Stomach (tissue), 9 donors: ENCODE measurements around the gene LRMDA. TPM values are rescaled to one million over a fixed set of nuclear protein-coding genes. Genes with fewer than 3 reads are reported as not detected.

Experiments
- DNase-seq, 2 donors: peaks; one replicate each; pipeline versions ENCODE4 v3.0.0 to v3.0.0-alpha.2; 2013 to 2019
- H3K27ac ChIP-seq, 5 donors: fragments of 200-600 bp in 4 of 5; sonication (generic) in 4 of 5; one replicate each; pipeline ENCODE4 v1.5.1; 2013 to 2019; ENCODE audit warnings: mild to moderate bottlenecking in 1 of 5, moderate library complexity in 1 of 5
- H3K27me3 ChIP-seq, 3 donors: fragments of 200-600 bp; sonication (generic); one replicate each; pipeline ENCODE4 v1.5.1; 2017 to 2019; ENCODE audit warnings: mixed run types in 1 of 3
- H3K36me3 ChIP-seq, 4 donors: fragments of 200-600 bp; sonication (generic); 1 replicate in 3 of 4; 2 replicates in 1 of 4; pipeline ENCODE4 v1.5.1; 2016 to 2019
- H3K4me1 ChIP-seq, 4 donors: fragments of 200-600 bp; sonication (generic); one replicate each; pipeline ENCODE4 v1.5.1; 2016 to 2019
- H3K4me3 ChIP-seq, 4 donors: fragments of 200-600 bp; sonication (generic) in 3 of 4; one replicate each; pipeline ENCODE4 v1.5.1; 2016 to 2019; ENCODE audit warnings: mild to moderate bottlenecking in 1 of 4
- H3K9me3 ChIP-seq, 4 donors: fragments of 200-600 bp; sonication (generic); one replicate each; pipeline ENCODE4 v1.5.1; 2016 to 2019
- EP300 ChIP-seq: sonication (generic); formaldehyde crosslinking; IDR thresholded peaks from one replicate; pipeline ENCODE4 v1.6.1; 2017; ENCODE audit warnings: antibody characterized with exemption
- POLR2A ChIP-seq, 4 donors: fragments of 450-650 bp; IDR thresholded peaks; one replicate each; pipeline ENCODE4 v1.6.1; 2016; ENCODE audit warnings: antibody characterized with exemption in 4 of 4, control low read depth in 2 of 4, mild to moderate bottlenecking in 1 of 4, moderate library complexity in 1 of 4
- POLR2AphosphoS5 ChIP-seq, 3 donors: sonication (generic); formaldehyde crosslinking; IDR thresholded peaks; one replicate each; pipeline ENCODE4 v1.6.1; 2016; ENCODE audit warnings: antibody characterized with exemption in 3 of 3
- WGBS, 5 donors: extraction: QIAGEN DNeasy Blood & Tissue Kit in 3 of 5; methylation state at CpG; one replicate each; pipeline versions ENCODE4 v1.1.5 to v1.1.7; 2013 to 2018; 5-methylcytosine and 5-hydroxymethylcytosine counted together
- intact Hi-C: fragments of 100-400 bp; cut with DNase I; formaldehyde crosslinking; loops from one replicate; pipeline ENCODE4 v1.15.1; 2023; ENCODE audit warnings: low total_unique reads
- polyA plus RNA-seq, 3 donors: library from polyadenylated mRNA; stranded (reverse); fragments of 200-250 nt; gene quantifications; one replicate each; pipeline ENCODE4 v1.2.3, GENCODE V29; 2013
- total RNA-seq, 5 donors: library from RNA; depleted of rRNA; stranded (reverse); fragments of >200 nt; gene quantifications; one replicate each; pipeline versions ENCODE4 v1.1.0 to v1.2.3, GENCODE V29; 2014 to 2016
- TF ChIP-seq, protein P1 (sequence below), 7 experiments: fragments of 450-650 bp in 4 of 7; fragments of 200-600 bp in 3 of 7; sonication (generic) in 3 of 7; IDR thresholded peaks; one replicate each; pipeline ENCODE4 v1.5.1; 2016 to 2019; ENCODE audit warnings: antibody characterized with exemption in 7 of 7, control low read depth in 2 of 7, mild to moderate bottlenecking in 1 of 7
- donor health status: healthy with polysubstance abuse.
- donor health status: Bipolar disorder and iron deficiency.
- donor health status: healthy.

LRMDA gene
- total and polyA plus RNA-seq, 8 donors: 1.3 to 30.2 (median 13.6) TPM; not detected in 1

DNA sequence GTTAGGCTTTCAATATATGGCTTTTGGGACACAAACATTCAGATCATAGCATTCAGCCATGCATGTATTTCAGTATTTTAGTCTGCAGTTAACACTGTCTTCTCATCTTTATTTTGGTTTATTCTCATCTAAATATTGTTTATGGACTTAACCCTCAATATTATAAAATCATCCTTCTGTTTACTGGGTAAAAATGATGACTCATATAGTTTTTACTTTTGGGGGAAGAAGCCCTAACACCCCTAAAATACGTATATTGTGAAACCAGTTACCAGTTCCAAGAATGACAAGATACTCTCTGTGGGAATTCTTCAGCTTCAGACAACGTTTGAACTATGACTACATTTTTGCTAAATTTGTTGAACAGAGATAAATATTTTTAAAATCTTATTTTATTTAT is 505.4 kb downstream of the LRMDA start:
- TF ChIP-seq EP300 (no peak), POLR2AphosphoS5 (IDR thresholded peaks at IDR 0.05) (no peak), POLR2A (IDR thresholded peaks at IDR 0.05) (no peak)
- TF ChIP-seq, protein P1, sequence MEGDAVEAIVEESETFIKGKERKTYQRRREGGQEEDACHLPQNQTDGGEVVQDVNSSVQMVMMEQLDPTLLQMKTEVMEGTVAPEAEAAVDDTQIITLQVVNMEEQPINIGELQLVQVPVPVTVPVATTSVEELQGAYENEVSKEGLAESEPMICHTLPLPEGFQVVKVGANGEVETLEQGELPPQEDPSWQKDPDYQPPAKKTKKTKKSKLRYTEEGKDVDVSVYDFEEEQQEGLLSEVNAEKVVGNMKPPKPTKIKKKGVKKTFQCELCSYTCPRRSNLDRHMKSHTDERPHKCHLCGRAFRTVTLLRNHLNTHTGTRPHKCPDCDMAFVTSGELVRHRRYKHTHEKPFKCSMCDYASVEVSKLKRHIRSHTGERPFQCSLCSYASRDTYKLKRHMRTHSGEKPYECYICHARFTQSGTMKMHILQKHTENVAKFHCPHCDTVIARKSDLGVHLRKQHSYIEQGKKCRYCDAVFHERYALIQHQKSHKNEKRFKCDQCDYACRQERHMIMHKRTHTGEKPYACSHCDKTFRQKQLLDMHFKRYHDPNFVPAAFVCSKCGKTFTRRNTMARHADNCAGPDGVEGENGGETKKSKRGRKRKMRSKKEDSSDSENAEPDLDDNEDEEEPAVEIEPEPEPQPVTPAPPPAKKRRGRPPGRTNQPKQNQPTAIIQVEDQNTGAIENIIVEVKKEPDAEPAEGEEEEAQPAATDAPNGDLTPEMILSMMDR (IDR thresholded peaks at IDR 0.05): no peak
- no peaks in the 10 kb centered on the region for H3K27me3 ChIP-seq
- H3K4me3 ChIP-seq: no peak overlapping the region
- H3K9me3 ChIP-seq: no peaks in the 10 kb centered on the region
- no peak for DNase-seq
- no peaks in the 10 kb centered on the region for H3K36me3 ChIP-seq
- intact Hi-C loops: no loop called here
- H3K27ac ChIP-seq: no peak overlapping the region
- H3K4me1 ChIP-seq: no peaks in the 10 kb centered on the region
- WGBS, 5 donors: 59 to 72% (median 67%) methylated on average over 2 of the region's 2 CpGs

DNA sequence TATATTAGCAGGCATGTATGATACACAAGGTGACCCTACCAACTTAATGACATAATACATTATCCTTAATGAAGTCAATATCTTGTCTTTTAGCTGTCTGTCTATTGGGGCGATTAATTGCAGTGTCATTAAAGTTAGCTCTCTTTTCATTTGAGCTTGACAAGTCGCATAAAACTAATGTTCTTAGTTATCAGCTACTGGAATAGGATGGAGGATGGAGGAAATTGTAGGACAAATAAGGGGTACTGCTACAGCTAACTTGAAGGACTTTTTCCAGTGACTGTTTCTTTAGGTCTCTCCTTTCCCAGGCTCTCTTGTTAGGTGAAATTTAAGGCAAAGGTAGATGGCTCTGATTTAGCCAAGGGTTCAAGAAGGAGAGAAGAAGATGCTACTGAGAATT is 506.4 kb downstream of the LRMDA start:
- 67 to 88% (median 76%) methylated on average over 2 of the region's 2 CpGs for WGBS, 5 donors
- DNase-seq: no peak
- Histone ChIP-seq H3K9me3 (no peaks in the 10 kb centered on the region), H3K27ac (no peak overlapping the region), H3K27me3 (no peaks in the 10 kb centered on the region), H3K4me3 (no peak overlapping the region), H3K36me3 (no peaks in the 10 kb centered on the region), H3K4me1 (no peaks in the 10 kb centered on the region)
- intact Hi-C loops: no loop called here
- TF ChIP-seq, protein P1 (IDR thresholded peaks at IDR 0.05): no peak
- TF ChIP-seq POLR2A (IDR thresholded peaks at IDR 0.05) (no peak), EP300 (no peak), POLR2AphosphoS5 (IDR thresholded peaks at IDR 0.05) (no peak)

DNA sequence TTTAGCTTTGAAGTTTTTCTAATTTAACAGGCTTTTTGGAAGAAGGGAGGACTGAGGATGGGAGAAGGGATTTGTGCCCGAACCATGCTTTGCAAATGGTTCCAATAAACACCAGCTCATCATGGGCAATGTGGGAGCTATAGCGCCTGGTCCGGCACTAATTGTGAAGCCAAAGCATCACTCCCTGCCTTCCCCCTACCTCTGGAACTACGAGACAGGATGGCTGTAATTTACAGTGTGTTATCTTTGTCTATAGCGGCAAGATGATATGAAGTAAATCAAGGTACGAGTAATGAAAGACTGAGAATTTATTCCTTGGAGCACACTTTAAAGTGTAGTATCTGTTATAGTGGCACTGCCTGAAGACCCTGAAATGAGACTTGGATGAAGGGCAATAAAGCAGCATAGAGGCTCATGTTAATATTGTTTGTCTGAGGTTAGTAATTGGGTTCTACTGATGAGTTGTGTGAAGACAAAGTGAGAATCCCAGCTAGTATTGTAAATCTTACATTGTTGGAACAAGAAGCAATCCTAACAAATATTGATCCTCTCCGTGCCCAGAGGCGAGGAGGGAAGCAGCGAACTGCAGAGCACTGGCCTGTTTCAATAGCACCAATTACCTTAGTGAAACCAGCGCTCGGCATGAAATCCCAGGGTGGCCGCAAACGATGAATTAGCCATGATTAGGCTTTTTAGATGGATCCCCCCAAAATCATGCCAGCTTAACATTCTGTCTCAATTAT is 507.1 kb downstream of the LRMDA start:
- Histone ChIP-seq H3K27me3 (no peaks in the 10 kb centered on the region), H3K9me3 (no peaks in the 10 kb centered on the region), H3K4me1 (no peaks in the 10 kb centered on the region), H3K27ac (no peak overlapping the region), H3K4me3 (no peak overlapping the region), H3K36me3 (no peaks in the 10 kb centered on the region)
- intact Hi-C loops: no loop called here
- DNase-seq: no peak
- 93 to 98% (median 96%) methylated on average over 13 of the region's 13 CpGs for WGBS, 5 donors
- TF ChIP-seq, protein P1 (IDR thresholded peaks at IDR 0.05): no peak
- TF ChIP-seq POLR2A (IDR thresholded peaks at IDR 0.05): no peak
- TF ChIP-seq POLR2AphosphoS5 (IDR thresholded peaks at IDR 0.05): no peak
- no peak for TF ChIP-seq EP300

DNA sequence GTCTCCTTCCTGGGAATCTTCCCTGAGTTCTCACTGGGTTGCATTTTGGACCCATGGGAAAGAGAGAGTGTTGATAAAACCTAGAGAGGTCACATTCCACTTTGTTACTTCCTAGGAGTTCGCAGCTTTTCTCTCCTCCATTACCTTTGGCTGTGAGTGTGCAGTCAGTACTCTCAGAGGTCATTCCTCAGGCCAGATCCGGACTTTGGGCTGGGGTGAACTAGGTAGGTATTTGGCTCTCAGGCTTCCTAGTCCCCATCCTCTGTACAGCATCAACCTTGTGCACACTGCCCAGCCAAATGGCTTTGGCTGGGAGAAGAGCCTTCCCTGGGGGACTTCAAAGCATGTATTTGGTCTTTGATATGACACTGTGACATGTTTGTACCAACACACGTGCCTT is 508.1 kb downstream of the LRMDA start:
- Histone ChIP-seq H3K4me1 (no peaks in the 10 kb centered on the region), H3K27me3 (no peaks in the 10 kb centered on the region), H3K4me3 (no peak overlapping the region), H3K36me3 (no peaks in the 10 kb centered on the region), H3K9me3 (peaks cover 0 to 3% (median 0%) of the 10 kb centered on the region in 4 donors), H3K27ac (no peak overlapping the region)
- intact Hi-C loops: no loop called here
- 68 to 81% (median 78%) methylated on average over 3 of the region's 3 CpGs for WGBS, 5 donors
- DNase-seq: no peak
- TF ChIP-seq EP300 (no peak), POLR2A (IDR thresholded peaks at IDR 0.05) (no peak), POLR2AphosphoS5 (IDR thresholded peaks at IDR 0.05) (no peak)
- TF ChIP-seq, protein P1 (IDR thresholded peaks at IDR 0.05): no peak
